Measurements from ENCODE around the gene FBXO45. TPM values are rescaled to one million over a fixed set of nuclear protein-coding genes. Genes with fewer than 3 reads are reported as not detected.

Gene FBXO45
- total and polyA plus RNA-seq, 9 of the 15 experiments (the other 6 are each of a cell fraction or from before 2014, with no cell fraction given) = 15.2 to 52.8 (median 37.0) TPM

DNA sequence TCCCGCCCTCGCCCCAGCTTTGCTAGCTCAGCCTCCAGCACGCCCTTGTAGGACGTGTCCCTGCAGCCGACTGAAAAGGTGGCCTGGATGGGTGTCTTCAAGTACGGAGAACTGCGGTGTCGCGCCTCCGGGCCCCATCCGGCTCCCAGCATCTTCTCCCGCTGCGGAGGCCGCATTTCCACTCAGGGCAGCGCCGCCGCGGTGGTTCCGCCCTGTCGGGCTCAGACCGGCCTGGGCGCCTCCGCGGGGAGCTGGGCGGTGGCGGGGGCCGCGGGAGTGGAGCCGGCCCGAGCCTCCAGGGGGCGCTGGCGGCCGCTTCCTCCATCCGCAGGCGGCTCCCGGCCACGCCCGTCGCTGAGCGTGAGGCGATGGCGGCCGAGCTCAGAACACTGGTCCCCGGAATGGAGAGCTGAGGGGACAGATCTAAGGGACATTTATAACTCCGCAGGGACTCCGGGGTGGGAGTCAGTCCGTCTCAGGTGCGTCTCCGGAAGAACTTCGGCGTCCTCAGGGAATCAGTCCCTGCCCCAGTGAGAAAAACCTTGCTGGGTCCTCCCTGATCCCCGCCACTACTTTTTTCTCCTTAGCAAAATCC lies 39.7 kb upstream of the FBXO45 start (continued):
- TF ChIP-seq PCBP2 (IDR thresholded peaks at IDR 0.05; ENCODE audit: low read depth, low read length, poor library complexity, severe bottlenecking) (no peak), HNRNPK (IDR thresholded peaks at IDR 0.05; ENCODE audit: low read depth, low read length, poor library complexity, severe bottlenecking) (no peak), TRIM28 (IDR thresholded peaks at IDR 0.05) (no peak; the same call in 1 of the 2 replicates), FOXP1 (CRISPR knock-in tag; IDR thresholded peaks at IDR 0.05) (peak; percentile 42; the same call in 1 of the 2 replicates), ZNF24 (IDR thresholded peaks at IDR 0.05) (no peak), SP1 (CRISPR knock-in tag; IDR thresholded peaks at IDR 0.05) (peak; percentile 6; the same call in 1 of the 2 replicates), TCF7L2 (IDR thresholded peaks at IDR 0.05; ENCODE audit: low read depth, low read length) (no peak), HIVEP1 (CRISPR knock-in tag; IDR thresholded peaks at IDR 0.05) (0 out of 2 replicates have a peak, but pooled peaks have one; percentile 18), CCNT2 (IDR thresholded peaks at IDR 0.05; ENCODE audit: borderline replicate concordance, extremely low read depth, insufficient read length, low read depth, low read length) (peak; percentile 77), ZNF121 (CRISPR knock-in tag; conservative IDR thresholded peaks at IDR 0.05) (no peak)
- TF ChIP-seq, protein P1, sequence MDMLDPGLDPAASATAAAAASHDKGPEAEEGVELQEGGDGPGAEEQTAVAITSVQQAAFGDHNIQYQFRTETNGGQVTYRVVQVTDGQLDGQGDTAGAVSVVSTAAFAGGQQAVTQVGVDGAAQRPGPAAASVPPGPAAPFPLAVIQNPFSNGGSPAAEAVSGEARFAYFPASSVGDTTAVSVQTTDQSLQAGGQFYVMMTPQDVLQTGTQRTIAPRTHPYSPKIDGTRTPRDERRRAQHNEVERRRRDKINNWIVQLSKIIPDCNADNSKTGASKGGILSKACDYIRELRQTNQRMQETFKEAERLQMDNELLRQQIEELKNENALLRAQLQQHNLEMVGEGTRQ (CRISPR knock-in tag; IDR thresholded peaks at IDR 0.05) = no peak
- TF ChIP-seq, protein P2, sequence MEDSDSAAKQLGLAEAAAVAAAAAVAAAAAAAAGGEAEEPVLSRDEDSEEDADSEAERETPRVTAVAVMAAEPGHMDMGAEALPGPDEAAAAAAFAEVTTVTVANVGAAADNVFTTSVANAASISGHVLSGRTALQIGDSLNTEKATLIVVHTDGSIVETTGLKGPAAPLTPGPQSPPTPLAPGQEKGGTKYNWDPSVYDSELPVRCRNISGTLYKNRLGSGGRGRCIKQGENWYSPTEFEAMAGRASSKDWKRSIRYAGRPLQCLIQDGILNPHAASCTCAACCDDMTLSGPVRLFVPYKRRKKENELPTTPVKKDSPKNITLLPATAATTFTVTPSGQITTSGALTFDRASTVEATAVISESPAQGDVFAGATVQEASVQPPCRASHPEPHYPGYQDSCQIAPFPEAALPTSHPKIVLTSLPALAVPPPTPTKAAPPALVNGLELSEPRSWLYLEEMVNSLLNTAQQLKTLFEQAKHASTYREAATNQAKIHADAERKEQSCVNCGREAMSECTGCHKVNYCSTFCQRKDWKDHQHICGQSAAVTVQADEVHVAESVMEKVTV (CRISPR knock-in tag; IDR thresholded peaks at IDR 0.05) = peak; percentile 53; the same call in 1 of the 2 replicates
- TF ChIP-seq, protein P3, sequence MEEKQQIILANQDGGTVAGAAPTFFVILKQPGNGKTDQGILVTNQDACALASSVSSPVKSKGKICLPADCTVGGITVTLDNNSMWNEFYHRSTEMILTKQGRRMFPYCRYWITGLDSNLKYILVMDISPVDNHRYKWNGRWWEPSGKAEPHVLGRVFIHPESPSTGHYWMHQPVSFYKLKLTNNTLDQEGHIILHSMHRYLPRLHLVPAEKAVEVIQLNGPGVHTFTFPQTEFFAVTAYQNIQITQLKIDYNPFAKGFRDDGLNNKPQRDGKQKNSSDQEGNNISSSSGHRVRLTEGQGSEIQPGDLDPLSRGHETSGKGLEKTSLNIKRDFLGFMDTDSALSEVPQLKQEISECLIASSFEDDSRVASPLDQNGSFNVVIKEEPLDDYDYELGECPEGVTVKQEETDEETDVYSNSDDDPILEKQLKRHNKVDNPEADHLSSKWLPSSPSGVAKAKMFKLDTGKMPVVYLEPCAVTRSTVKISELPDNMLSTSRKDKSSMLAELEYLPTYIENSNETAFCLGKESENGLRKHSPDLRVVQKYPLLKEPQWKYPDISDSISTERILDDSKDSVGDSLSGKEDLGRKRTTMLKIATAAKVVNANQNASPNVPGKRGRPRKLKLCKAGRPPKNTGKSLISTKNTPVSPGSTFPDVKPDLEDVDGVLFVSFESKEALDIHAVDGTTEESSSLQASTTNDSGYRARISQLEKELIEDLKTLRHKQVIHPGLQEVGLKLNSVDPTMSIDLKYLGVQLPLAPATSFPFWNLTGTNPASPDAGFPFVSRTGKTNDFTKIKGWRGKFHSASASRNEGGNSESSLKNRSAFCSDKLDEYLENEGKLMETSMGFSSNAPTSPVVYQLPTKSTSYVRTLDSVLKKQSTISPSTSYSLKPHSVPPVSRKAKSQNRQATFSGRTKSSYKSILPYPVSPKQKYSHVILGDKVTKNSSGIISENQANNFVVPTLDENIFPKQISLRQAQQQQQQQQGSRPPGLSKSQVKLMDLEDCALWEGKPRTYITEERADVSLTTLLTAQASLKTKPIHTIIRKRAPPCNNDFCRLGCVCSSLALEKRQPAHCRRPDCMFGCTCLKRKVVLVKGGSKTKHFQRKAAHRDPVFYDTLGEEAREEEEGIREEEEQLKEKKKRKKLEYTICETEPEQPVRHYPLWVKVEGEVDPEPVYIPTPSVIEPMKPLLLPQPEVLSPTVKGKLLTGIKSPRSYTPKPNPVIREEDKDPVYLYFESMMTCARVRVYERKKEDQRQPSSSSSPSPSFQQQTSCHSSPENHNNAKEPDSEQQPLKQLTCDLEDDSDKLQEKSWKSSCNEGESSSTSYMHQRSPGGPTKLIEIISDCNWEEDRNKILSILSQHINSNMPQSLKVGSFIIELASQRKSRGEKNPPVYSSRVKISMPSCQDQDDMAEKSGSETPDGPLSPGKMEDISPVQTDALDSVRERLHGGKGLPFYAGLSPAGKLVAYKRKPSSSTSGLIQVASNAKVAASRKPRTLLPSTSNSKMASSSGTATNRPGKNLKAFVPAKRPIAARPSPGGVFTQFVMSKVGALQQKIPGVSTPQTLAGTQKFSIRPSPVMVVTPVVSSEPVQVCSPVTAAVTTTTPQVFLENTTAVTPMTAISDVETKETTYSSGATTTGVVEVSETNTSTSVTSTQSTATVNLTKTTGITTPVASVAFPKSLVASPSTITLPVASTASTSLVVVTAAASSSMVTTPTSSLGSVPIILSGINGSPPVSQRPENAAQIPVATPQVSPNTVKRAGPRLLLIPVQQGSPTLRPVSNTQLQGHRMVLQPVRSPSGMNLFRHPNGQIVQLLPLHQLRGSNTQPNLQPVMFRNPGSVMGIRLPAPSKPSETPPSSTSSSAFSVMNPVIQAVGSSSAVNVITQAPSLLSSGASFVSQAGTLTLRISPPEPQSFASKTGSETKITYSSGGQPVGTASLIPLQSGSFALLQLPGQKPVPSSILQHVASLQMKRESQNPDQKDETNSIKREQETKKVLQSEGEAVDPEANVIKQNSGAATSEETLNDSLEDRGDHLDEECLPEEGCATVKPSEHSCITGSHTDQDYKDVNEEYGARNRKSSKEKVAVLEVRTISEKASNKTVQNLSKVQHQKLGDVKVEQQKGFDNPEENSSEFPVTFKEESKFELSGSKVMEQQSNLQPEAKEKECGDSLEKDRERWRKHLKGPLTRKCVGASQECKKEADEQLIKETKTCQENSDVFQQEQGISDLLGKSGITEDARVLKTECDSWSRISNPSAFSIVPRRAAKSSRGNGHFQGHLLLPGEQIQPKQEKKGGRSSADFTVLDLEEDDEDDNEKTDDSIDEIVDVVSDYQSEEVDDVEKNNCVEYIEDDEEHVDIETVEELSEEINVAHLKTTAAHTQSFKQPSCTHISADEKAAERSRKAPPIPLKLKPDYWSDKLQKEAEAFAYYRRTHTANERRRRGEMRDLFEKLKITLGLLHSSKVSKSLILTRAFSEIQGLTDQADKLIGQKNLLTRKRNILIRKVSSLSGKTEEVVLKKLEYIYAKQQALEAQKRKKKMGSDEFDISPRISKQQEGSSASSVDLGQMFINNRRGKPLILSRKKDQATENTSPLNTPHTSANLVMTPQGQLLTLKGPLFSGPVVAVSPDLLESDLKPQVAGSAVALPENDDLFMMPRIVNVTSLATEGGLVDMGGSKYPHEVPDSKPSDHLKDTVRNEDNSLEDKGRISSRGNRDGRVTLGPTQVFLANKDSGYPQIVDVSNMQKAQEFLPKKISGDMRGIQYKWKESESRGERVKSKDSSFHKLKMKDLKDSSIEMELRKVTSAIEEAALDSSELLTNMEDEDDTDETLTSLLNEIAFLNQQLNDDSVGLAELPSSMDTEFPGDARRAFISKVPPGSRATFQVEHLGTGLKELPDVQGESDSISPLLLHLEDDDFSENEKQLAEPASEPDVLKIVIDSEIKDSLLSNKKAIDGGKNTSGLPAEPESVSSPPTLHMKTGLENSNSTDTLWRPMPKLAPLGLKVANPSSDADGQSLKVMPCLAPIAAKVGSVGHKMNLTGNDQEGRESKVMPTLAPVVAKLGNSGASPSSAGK (IDR thresholded peaks at IDR 0.05) = peak; percentile 62
